NOMO-1 treated with dmso at 0.1 percent for 144 hours (cell line): ENCODE data around the gene LRP1-AS.

Experiments
- DNase-seq: peaks from one replicate; lab custom pipeline; 2025; ENCODE audit not compliant: unreplicated experiment; lab: John Stamatoyannopoulos, UW

Gene LRP1-AS

GRCh38 chr12:57160741-57161140, 13.3 kb upstream of the LRP1-AS start:
- DNase-seq: no peak

- DNase-seq: no peak
Observed at GRCh38 chr12:57160040-57160439, 12.6 kb upstream of the LRP1-AS start.

GRCh38 chr12:57159311-57159710, 11.9 kb upstream of the LRP1-AS start:
- DNase-seq: no peak

GRCh38 chr12:57158665-57159064, 11.2 kb upstream of the LRP1-AS start:
- no peak for DNase-seq

- no peak for DNase-seq
Observed at GRCh38 chr12:57158186-57158585, 10.8 kb upstream of the LRP1-AS start.

- peak; percentile 51 for DNase-seq
Observed at GRCh38 chr12:57157588-57158173, 10.3 kb upstream of the LRP1-AS start.

GRCh38 chr12:57156701-57157403, 9.4 kb upstream of the LRP1-AS start:
- no peak for DNase-seq

GRCh38 chr12:57154804-57155434, 7.5 kb upstream of the LRP1-AS start:
- no peak for DNase-seq

GRCh38 chr12:57154076-57154475, 6.7 kb upstream of the LRP1-AS start:
- DNase-seq: no peak

- no peak for DNase-seq
Observed at GRCh38 chr12:57153415-57153997, 6.1 kb upstream of the LRP1-AS start.

- no peak for DNase-seq
Observed at GRCh38 chr12:57152639-57153038, 5.2 kb upstream of the LRP1-AS start.

- no peak for DNase-seq
Observed at GRCh38 chr12:57151741-57152630, 4.6 kb upstream of the LRP1-AS start.

- DNase-seq: no peak
Observed at GRCh38 chr12:57150400-57151000, 3.1 kb upstream of the LRP1-AS start.

- no peak for DNase-seq
Observed at GRCh38 chr12:57149245-57149900, 2.0 kb upstream of the LRP1-AS start.

- DNase-seq: peak; percentile 49
Observed at GRCh38 chr12:57148469-57149244, 1.2 kb upstream of the LRP1-AS start.

- DNase-seq: no peak
Observed at GRCh38 chr12:57146092-57146491, 1.3 kb downstream of the LRP1-AS start.

- DNase-seq: no peak
Observed at GRCh38 chr12:57145460-57146059, 1.9 kb downstream of the LRP1-AS start.

GRCh38 chr12:57143454-57143853, 4.0 kb downstream of the LRP1-AS start:
- no peak for DNase-seq

GRCh38 chr12:57142727-57143126, 4.7 kb downstream of the LRP1-AS start:
- DNase-seq: no peak
